ENCODE results near the gene MYO7B.

MYO7B gene

GRCh38 chr2:127545796-127546195 is 10.3 kb downstream of the MYO7B start:
- Histone ChIP-seq H3K23ac (ENCODE audit: low read length) (no peak overlapping the region), H3K79me2 (ENCODE audit: control insufficient read depth, insufficient read depth, low read length) (no peaks in the 10 kb centered on the region), H3K9ac (ENCODE audit: low read length) (no peak overlapping the region), H3K4me2 (ENCODE audit: low read length) (no peak overlapping the region), H3K56ac (ENCODE audit: low read length) (no peak overlapping the region), H4K5ac (ENCODE audit: low read length) (no peak overlapping the region), H3K79me1 (ENCODE audit: low read length) (no peaks in the 10 kb centered on the region), H3K4me3 (ENCODE audit: low read length) (no peak overlapping the region), H2BK120ac (ENCODE audit: low read depth, low read length) (no peak overlapping the region), H3K27me3 (ENCODE audit: insufficient read depth, low read length, poor library complexity) (no peaks in the 10 kb centered on the region), H4K8ac (ENCODE audit: low read depth, low read length) (no peak overlapping the region), H3K4ac (ENCODE audit: low read depth, low read length) (no peak overlapping the region), H3K36me3 (ENCODE audit: control insufficient read depth, insufficient read depth, low read length) (no peaks in the 10 kb centered on the region), H2BK5ac (ENCODE audit: low read length) (no peak overlapping the region), H2AK5ac (ENCODE audit: low read length) (no peak overlapping the region), H3K18ac (ENCODE audit: low read length) (no peak overlapping the region), H3K27ac (ENCODE audit: low read depth, low read length) (no peak overlapping the region), H3K4me1 (ENCODE audit: control insufficient read depth, low read depth, low read length) (peaks cover 3% of the 10 kb centered on the region), H2BK15ac (replicated peaks; ENCODE audit: low read depth) (no peak overlapping the region)
- DNase-seq = no peak
- no CpG with 5 or more reads among the region's 1 CpG for WGBS (ENCODE audit: extremely low coverage, insufficient coverage, low lambda C conversion rate)

GRCh38 chr2:127546797-127547196 is 11.3 kb downstream of the MYO7B start:
- no peaks in the 10 kb centered on the region for H3K27me3 ChIP-seq (ENCODE audit: insufficient read depth, low read length, poor library complexity)
- no peak overlapping the region for H3K9ac ChIP-seq (ENCODE audit: low read length)
- H4K5ac ChIP-seq (ENCODE audit: low read length) = no peak overlapping the region
- no peaks in the 10 kb centered on the region for H3K79me2 ChIP-seq (ENCODE audit: control insufficient read depth, insufficient read depth, low read length)
- 100% methylated on average over 1 of the region's 3 CpGs for WGBS (ENCODE audit: extremely low coverage, insufficient coverage, low lambda C conversion rate)
- no peak overlapping the region for H3K4me3 ChIP-seq (ENCODE audit: low read length)
- peaks cover 3% of the 10 kb centered on the region for H3K4me1 ChIP-seq (ENCODE audit: control insufficient read depth, low read depth, low read length)
- H2BK5ac ChIP-seq (ENCODE audit: low read length) = no peak overlapping the region
- no peak overlapping the region for H3K56ac ChIP-seq (ENCODE audit: low read length)
- no peak overlapping the region for H3K27ac ChIP-seq (ENCODE audit: low read depth, low read length)
- no peaks in the 10 kb centered on the region for H3K79me1 ChIP-seq (ENCODE audit: low read length)
- no peak overlapping the region for H4K8ac ChIP-seq (ENCODE audit: low read depth, low read length)
- H2AK5ac ChIP-seq (ENCODE audit: low read length) = no peak overlapping the region
- no peak overlapping the region for H3K23ac ChIP-seq (ENCODE audit: low read length)
- no peaks in the 10 kb centered on the region for H3K36me3 ChIP-seq (ENCODE audit: control insufficient read depth, insufficient read depth, low read length)
- no peak overlapping the region for H3K4me2 ChIP-seq (ENCODE audit: low read length)
- H2BK15ac ChIP-seq (replicated peaks; ENCODE audit: low read depth) = no peak overlapping the region
- DNase-seq = no peak
- no peak overlapping the region for H3K4ac ChIP-seq (ENCODE audit: low read depth, low read length)
- no peak overlapping the region for H2BK120ac ChIP-seq (ENCODE audit: low read depth, low read length)
- H3K18ac ChIP-seq (ENCODE audit: low read length) = no peak overlapping the region

- H3K56ac ChIP-seq (ENCODE audit: low read length) = no peak overlapping the region
- H3K36me3 ChIP-seq (ENCODE audit: control insufficient read depth, insufficient read depth, low read length) = no peaks in the 10 kb centered on the region
- no peak overlapping the region for H3K4me2 ChIP-seq (ENCODE audit: low read length)
- H2BK15ac ChIP-seq (replicated peaks; ENCODE audit: low read depth) = no peak overlapping the region
- H3K27ac ChIP-seq (ENCODE audit: low read depth, low read length) = no peak overlapping the region
- no peaks in the 10 kb centered on the region for H3K27me3 ChIP-seq (ENCODE audit: insufficient read depth, low read length, poor library complexity)
- H2BK5ac ChIP-seq (ENCODE audit: low read length) = no peak overlapping the region
- H3K9ac ChIP-seq (ENCODE audit: low read length) = no peak overlapping the region
- no peak overlapping the region for H3K23ac ChIP-seq (ENCODE audit: low read length)
- H4K8ac ChIP-seq (ENCODE audit: low read depth, low read length) = no peak overlapping the region
- H3K79me2 ChIP-seq (ENCODE audit: control insufficient read depth, insufficient read depth, low read length) = no peaks in the 10 kb centered on the region
- H3K4me1 ChIP-seq (ENCODE audit: control insufficient read depth, low read depth, low read length) = no peaks in the 10 kb centered on the region
- no peak for DNase-seq
- no peak overlapping the region for H4K5ac ChIP-seq (ENCODE audit: low read length)
- H2AK5ac ChIP-seq (ENCODE audit: low read length) = no peak overlapping the region
- no peak overlapping the region for H3K18ac ChIP-seq (ENCODE audit: low read length)
- H3K4me3 ChIP-seq (ENCODE audit: low read length) = no peak overlapping the region
- no peak overlapping the region for H3K4ac ChIP-seq (ENCODE audit: low read depth, low read length)
- no peaks in the 10 kb centered on the region for H3K79me1 ChIP-seq (ENCODE audit: low read length)
- WGBS (ENCODE audit: extremely low coverage, insufficient coverage, low lambda C conversion rate) = no CpG with 5 or more reads among the region's 7 CpGs
- no peak overlapping the region for H2BK120ac ChIP-seq (ENCODE audit: low read depth, low read length)
Observed at GRCh38 chr2:127551221-127551930, 15.9 kb downstream of the MYO7B start.

GRCh38 chr2:127552336-127552735 is 16.9 kb downstream of the MYO7B start:
- no peak overlapping the region for H4K5ac ChIP-seq (ENCODE audit: low read length)
- no peaks in the 10 kb centered on the region for H3K36me3 ChIP-seq (ENCODE audit: control insufficient read depth, insufficient read depth, low read length)
- no peak overlapping the region for H3K23ac ChIP-seq (ENCODE audit: low read length)
- no peak overlapping the region for H3K56ac ChIP-seq (ENCODE audit: low read length)
- H3K9ac ChIP-seq (ENCODE audit: low read length) = no peak overlapping the region
- no CpG with 5 or more reads among the region's 6 CpGs for WGBS (ENCODE audit: extremely low coverage, insufficient coverage, low lambda C conversion rate)
- H2AK5ac ChIP-seq (ENCODE audit: low read length) = no peak overlapping the region
- H2BK5ac ChIP-seq (ENCODE audit: low read length) = no peak overlapping the region
- no peaks in the 10 kb centered on the region for H3K79me2 ChIP-seq (ENCODE audit: control insufficient read depth, insufficient read depth, low read length)
- no peak overlapping the region for H3K4ac ChIP-seq (ENCODE audit: low read depth, low read length)
- no peak overlapping the region for H3K18ac ChIP-seq (ENCODE audit: low read length)
- no peak overlapping the region for H3K4me2 ChIP-seq (ENCODE audit: low read length)
- no peak overlapping the region for H2BK15ac ChIP-seq (replicated peaks; ENCODE audit: low read depth)
- no peak for DNase-seq
- H4K8ac ChIP-seq (ENCODE audit: low read depth, low read length) = no peak overlapping the region
- no peak overlapping the region for H3K27ac ChIP-seq (ENCODE audit: low read depth, low read length)
- no peak overlapping the region for H3K4me3 ChIP-seq (ENCODE audit: low read length)
- H2BK120ac ChIP-seq (ENCODE audit: low read depth, low read length) = no peak overlapping the region
- H3K27me3 ChIP-seq (ENCODE audit: insufficient read depth, low read length, poor library complexity) = no peaks in the 10 kb centered on the region
- no peaks in the 10 kb centered on the region for H3K4me1 ChIP-seq (ENCODE audit: control insufficient read depth, low read depth, low read length)
- H3K79me1 ChIP-seq (ENCODE audit: low read length) = no peaks in the 10 kb centered on the region

GRCh38 chr2:127552846-127553245 is 17.4 kb downstream of the MYO7B start:
- H2BK120ac ChIP-seq (ENCODE audit: low read depth, low read length) = no peak overlapping the region
- WGBS (ENCODE audit: extremely low coverage, insufficient coverage, low lambda C conversion rate) = no CpG with 5 or more reads among the region's 2 CpGs
- H3K4ac ChIP-seq (ENCODE audit: low read depth, low read length) = no peak overlapping the region
- no peak overlapping the region for H4K5ac ChIP-seq (ENCODE audit: low read length)
- no peak overlapping the region for H3K23ac ChIP-seq (ENCODE audit: low read length)
- H2BK15ac ChIP-seq (replicated peaks; ENCODE audit: low read depth) = no peak overlapping the region
- no peak overlapping the region for H3K27ac ChIP-seq (ENCODE audit: low read depth, low read length)
- no peak overlapping the region for H2BK5ac ChIP-seq (ENCODE audit: low read length)
- H3K27me3 ChIP-seq (ENCODE audit: insufficient read depth, low read length, poor library complexity) = no peaks in the 10 kb centered on the region
- H3K4me2 ChIP-seq (ENCODE audit: low read length) = no peak overlapping the region
- H3K9ac ChIP-seq (ENCODE audit: low read length) = no peak overlapping the region
- H3K79me1 ChIP-seq (ENCODE audit: low read length) = no peaks in the 10 kb centered on the region
- H3K4me3 ChIP-seq (ENCODE audit: low read length) = no peak overlapping the region
- no peak overlapping the region for H3K56ac ChIP-seq (ENCODE audit: low read length)
- H3K79me2 ChIP-seq (ENCODE audit: control insufficient read depth, insufficient read depth, low read length) = no peaks in the 10 kb centered on the region
- DNase-seq = no peak
- no peak overlapping the region for H3K18ac ChIP-seq (ENCODE audit: low read length)
- no peaks in the 10 kb centered on the region for H3K4me1 ChIP-seq (ENCODE audit: control insufficient read depth, low read depth, low read length)
- no peak overlapping the region for H4K8ac ChIP-seq (ENCODE audit: low read depth, low read length)
- H2AK5ac ChIP-seq (ENCODE audit: low read length) = no peak overlapping the region
- no peaks in the 10 kb centered on the region for H3K36me3 ChIP-seq (ENCODE audit: control insufficient read depth, insufficient read depth, low read length)

- Histone ChIP-seq H3K27me3 (ENCODE audit: insufficient read depth, low read length, poor library complexity) (no peaks in the 10 kb centered on the region), H3K4me1 (ENCODE audit: control insufficient read depth, low read depth, low read length) (no peaks in the 10 kb centered on the region), H3K56ac (ENCODE audit: low read length) (no peak overlapping the region), H3K9ac (ENCODE audit: low read length) (no peak overlapping the region), H4K8ac (ENCODE audit: low read depth, low read length) (no peak overlapping the region), H3K4me2 (ENCODE audit: low read length) (no peak overlapping the region), H3K4ac (ENCODE audit: low read depth, low read length) (no peak overlapping the region), H2BK15ac (replicated peaks; ENCODE audit: low read depth) (no peak overlapping the region), H3K18ac (ENCODE audit: low read length) (no peak overlapping the region), H3K79me1 (ENCODE audit: low read length) (no peaks in the 10 kb centered on the region), H3K4me3 (ENCODE audit: low read length) (no peak overlapping the region), H3K79me2 (ENCODE audit: control insufficient read depth, insufficient read depth, low read length) (no peaks in the 10 kb centered on the region), H2BK5ac (ENCODE audit: low read length) (no peak overlapping the region), H3K23ac (ENCODE audit: low read length) (no peak overlapping the region), H3K27ac (ENCODE audit: low read depth, low read length) (no peak overlapping the region), H4K5ac (ENCODE audit: low read length) (no peak overlapping the region), H2BK120ac (ENCODE audit: low read depth, low read length) (no peak overlapping the region), H3K36me3 (ENCODE audit: control insufficient read depth, insufficient read depth, low read length) (no peaks in the 10 kb centered on the region), H2AK5ac (ENCODE audit: low read length) (no peak overlapping the region)
- DNase-seq = no peak
- no CpG with 5 or more reads among the region's 8 CpGs for WGBS (ENCODE audit: extremely low coverage, insufficient coverage, low lambda C conversion rate)
Observed at GRCh38 chr2:127558911-127559310, 23.4 kb downstream of the MYO7B start.
